DND-41 (cell line): ENCODE measurements around the gene FMNL3.

Experiments used
- CTCF ChIP-seq: IDR thresholded peaks from 2 replicates; pipeline ENCODE4 v1.5.1; 2012; ENCODE audit warnings: borderline replicate concordance, low read length, moderate library complexity, mild to moderate bottlenecking; ENCODE audit not compliant: poor library complexity, severe bottlenecking; ENCODE audit errors: extremely low read depth
- EZH2 ChIP-seq: IDR thresholded peaks from 3 replicates; pipeline ENCODE4 v1.6.1; 2012; ENCODE audit warnings: borderline replicate concordance, low read depth, mild to moderate bottlenecking, moderate library complexity, low read length, inconsistent platforms; ENCODE audit not compliant: severe bottlenecking

DNA sequence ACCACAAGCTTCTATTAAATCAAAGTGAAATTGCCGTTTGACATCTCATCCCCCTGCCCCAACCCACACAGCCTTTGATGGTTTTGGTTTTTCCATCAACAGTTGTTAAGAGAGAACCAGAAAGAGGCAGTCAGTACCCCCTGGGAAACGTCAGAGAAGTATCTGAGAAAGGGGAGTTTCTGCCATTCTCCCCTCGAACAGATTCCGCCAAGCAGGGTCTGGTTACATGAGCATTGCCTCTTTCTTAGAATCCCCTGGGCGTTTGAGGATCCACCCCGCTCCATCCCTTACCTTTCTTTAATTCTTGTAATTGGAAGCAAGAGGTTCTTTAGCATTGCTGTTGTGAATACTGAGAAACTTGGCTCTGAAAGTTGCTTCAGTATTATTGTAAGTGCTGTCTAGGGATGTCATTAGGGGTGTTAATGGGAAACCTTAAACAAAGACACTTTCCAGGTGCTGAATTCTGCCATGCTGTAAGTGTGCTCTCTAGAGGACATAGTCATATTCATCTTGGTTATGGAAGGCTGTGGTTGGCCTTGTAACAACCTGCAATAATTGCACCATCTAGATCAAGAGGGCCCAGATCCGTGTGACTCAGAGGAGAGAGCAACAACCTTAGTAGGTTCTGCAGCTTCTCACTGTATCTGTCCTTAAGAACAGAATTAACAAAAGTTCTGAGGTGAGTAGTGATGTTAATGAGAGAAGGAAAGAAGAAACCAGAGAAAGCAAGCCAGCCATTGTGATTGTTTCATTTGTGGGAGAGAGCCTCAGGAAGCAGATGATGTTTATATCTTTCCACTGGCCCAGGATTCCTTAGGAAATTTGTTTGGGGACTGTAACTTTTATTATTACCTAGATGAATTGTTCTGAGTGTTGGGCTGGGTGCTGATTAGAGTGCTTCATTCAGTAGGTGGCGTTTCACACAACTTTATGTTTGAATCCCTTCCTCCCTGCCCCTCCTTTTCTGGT is 43.1 kb upstream of the FMNL3 start:
- TF ChIP-seq EZH2 (no peak), CTCF (peak; percentile 20)
